CD4-positive, CD25-positive, alpha-beta regulatory T cell (primary cell): ENCODE measurements around the gene CD151. TPM values are rescaled to one million over a fixed set of nuclear protein-coding genes. Genes with fewer than 3 reads are reported as not detected.

Experiments used
- ATAC-seq, 2 donors: fragments of 150-1000 bp; cut with Tn5 transposase; one replicate each; pipeline ENCODE4 v1.10.0; 2021; ENCODE audit warnings: low read depth in 2 of 2, moderate number of reproducible peaks in 2 of 2, moderate library complexity in 1 of 2
- DNase-seq, 3 donors: peaks; one replicate each; pipeline versions ENCODE4 v3.0.0 to v3.0.0-alpha.2; 2012 to 2022; ENCODE audit warnings: mixed read lengths in 1 of 3
- H3K27ac ChIP-seq: one replicate; pipeline ENCODE4 v1.7.0; 2013; ENCODE audit warnings: mild to moderate bottlenecking, low read length; ENCODE audit not compliant: insufficient read depth, poor library complexity, severe bottlenecking
- H3K27me3 ChIP-seq: one replicate; pipeline ENCODE4 v1.7.0; 2013; ENCODE audit warnings: low read length; ENCODE audit not compliant: control insufficient read depth, insufficient read depth
- H3K36me3 ChIP-seq: one replicate; pipeline ENCODE4 v1.7.0; 2013; ENCODE audit warnings: mild to moderate bottlenecking, low read length, moderate library complexity; ENCODE audit not compliant: control insufficient read depth, insufficient read depth
- H3K4me1 ChIP-seq: 2 replicates; pipeline ENCODE4 v1.7.0; 2013; ENCODE audit warnings: mild to moderate bottlenecking, low read length; ENCODE audit not compliant: insufficient read depth, control insufficient read depth, poor library complexity, severe bottlenecking
- H3K4me3 ChIP-seq: one replicate; pipeline ENCODE4 v1.7.0; 2013; ENCODE audit warnings: low read depth, mild to moderate bottlenecking, low read length, moderate library complexity
- H3K9me3 ChIP-seq, 2 experiments: 1 replicate in 1 of 2; 2 replicates in 1 of 2; pipeline ENCODE4 v1.7.0; 2013; ENCODE audit warnings: low read length in 2 of 2, mild to moderate bottlenecking in 1 of 2, moderate library complexity in 1 of 2; ENCODE audit not compliant: control insufficient read depth in 2 of 2
- H3K27ac Mint-ChIP-seq, 3 donors: one replicate each; pipeline ENCODE4 v1.8.0; 2020 to 2022; ENCODE audit warnings: mild to moderate bottlenecking in 3 of 3, mixed read lengths in 3 of 3, moderate library complexity in 2 of 3
- H3K27me3 Mint-ChIP-seq: one replicate; pipeline ENCODE4 v1.8.0; 2022; ENCODE audit warnings: mild to moderate bottlenecking, mixed read lengths
- H3K36me3 Mint-ChIP-seq: one replicate; pipeline ENCODE4 v1.8.0; 2020; ENCODE audit warnings: mixed read lengths
- H3K4me1 Mint-ChIP-seq, 4 donors: one replicate each; pipeline ENCODE4 v1.8.0; 2020 to 2022; ENCODE audit warnings: mixed read lengths in 4 of 4, mild to moderate bottlenecking in 1 of 4
- H3K4me3 Mint-ChIP-seq, 4 donors: one replicate each; pipeline ENCODE4 v1.8.0; 2020 to 2022; ENCODE audit warnings: mild to moderate bottlenecking in 4 of 4, mixed read lengths in 4 of 4, moderate library complexity in 3 of 4
- H3K9me3 Mint-ChIP-seq, 7 donors: one replicate each; pipeline ENCODE4 v1.8.0; 2020 to 2022; ENCODE audit warnings: mixed read lengths in 7 of 7, mild to moderate bottlenecking in 3 of 7, moderate library complexity in 2 of 7
- polyA plus RNA-seq, 4 donors: library from polyadenylated mRNA; unstranded; fragments of 300-500 nt; fragmentation: Illumina TruSeq; gene quantifications; one replicate each; pipeline ENCODE4 v1.2.3, GENCODE V29; 2021
- total RNA-seq: library from RNA; stranded (reverse); gene quantifications from one replicate; pipeline ENCODE4 v1.2.3, GENCODE V29; 2022

CD151 gene
- total and polyA plus RNA-seq, 5 donors from 2014 or later: 5.5 to 20.7 (median 11.9) TPM

DNA sequence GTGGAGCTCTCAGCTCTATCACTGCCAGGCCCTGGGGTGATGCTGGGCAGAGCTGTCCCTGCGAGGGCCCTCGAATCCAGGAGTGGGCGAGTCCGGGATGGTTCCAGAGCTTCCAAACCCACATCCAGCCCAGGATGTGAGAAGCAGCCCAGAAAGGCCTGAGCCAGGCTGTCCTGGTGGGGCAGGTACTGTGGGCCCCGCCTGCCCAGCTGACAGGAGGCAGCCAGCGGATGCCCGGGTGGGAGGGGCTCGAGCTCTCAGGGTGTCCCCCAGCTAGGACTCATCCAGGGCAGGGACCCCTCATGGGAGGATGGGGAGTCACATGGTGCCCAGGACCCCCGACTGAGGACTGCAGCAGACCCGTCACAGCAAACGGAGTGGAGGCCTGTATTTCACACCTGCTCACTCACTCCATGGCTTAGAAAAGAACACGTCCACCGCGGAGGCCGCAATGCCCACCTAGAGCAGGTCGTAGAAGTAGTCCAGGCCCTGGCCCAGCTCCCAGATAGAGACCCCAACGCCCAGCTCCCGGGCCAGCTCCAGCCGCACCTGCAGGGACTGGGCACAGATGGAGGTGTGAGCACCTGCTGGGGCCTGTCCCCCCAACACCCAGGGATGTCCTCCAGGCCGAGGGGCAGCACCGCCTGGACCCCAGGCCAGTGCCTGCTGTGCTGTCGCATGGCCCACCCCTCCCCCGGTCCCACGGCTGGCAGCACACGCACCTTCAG, 36.8 kb downstream of the CD151 start:
- no peak overlapping the region for H3K27ac ChIP-seq

DNA sequence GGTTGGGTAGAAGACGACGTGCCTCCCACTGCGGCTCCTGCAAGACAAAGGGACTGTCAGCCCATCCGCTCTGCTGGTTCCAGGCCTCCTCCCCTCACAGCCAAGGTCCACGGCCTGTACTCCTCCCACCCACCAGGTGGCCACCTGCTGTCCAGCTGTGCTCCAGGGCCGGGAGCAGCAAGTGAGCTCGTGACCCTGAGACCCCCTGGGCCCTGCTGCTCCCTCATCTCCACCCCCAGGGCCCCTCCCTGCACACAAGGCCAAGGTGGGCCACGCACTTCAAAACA, 37.3 kb downstream of the CD151 start:
- H3K27me3 Mint-ChIP-seq: no peaks in the 10 kb centered on the region
- H3K4me1 ChIP-seq: no peaks in the 10 kb centered on the region
- peaks cover 0 to 2% (median 0%) of the 10 kb centered on the region in 4 donors for H3K4me1 Mint-ChIP-seq
- H3K27ac ChIP-seq: no peak overlapping the region
- no peak overlapping the region for H3K4me3 Mint-ChIP-seq
- H3K27ac Mint-ChIP-seq: no peak overlapping the region
- no peaks in the 10 kb centered on the region for H3K9me3 Mint-ChIP-seq
- no peaks in the 10 kb centered on the region for H3K9me3 ChIP-seq
- no peak for DNase-seq
- no peak overlapping the region for H3K4me3 ChIP-seq
- ATAC-seq: no peak
- peaks cover 6% of the 10 kb centered on the region for H3K36me3 Mint-ChIP-seq
- no peaks in the 10 kb centered on the region for H3K36me3 ChIP-seq
- H3K27me3 ChIP-seq: no peaks in the 10 kb centered on the region

More for the DNA sequence above, 36.8 kb downstream of the CD151 start:
- no peak overlapping the region for H3K4me3 Mint-ChIP-seq
- no peaks in the 10 kb centered on the region for H3K36me3 ChIP-seq
- no peaks in the 10 kb centered on the region for H3K9me3 Mint-ChIP-seq
- no peaks in the 10 kb centered on the region for H3K9me3 ChIP-seq
- H3K4me1 ChIP-seq: no peaks in the 10 kb centered on the region
- peaks cover 6% of the 10 kb centered on the region for H3K36me3 Mint-ChIP-seq
- no peaks in the 10 kb centered on the region for H3K27me3 Mint-ChIP-seq
- peaks cover 0 to 2% (median 0%) of the 10 kb centered on the region in 4 donors for H3K4me1 Mint-ChIP-seq
- H3K27ac Mint-ChIP-seq: no peak overlapping the region
- H3K4me3 ChIP-seq: no peak overlapping the region
- ATAC-seq (no peak), DNase-seq (no peak)
- H3K27me3 ChIP-seq: no peaks in the 10 kb centered on the region

DNA sequence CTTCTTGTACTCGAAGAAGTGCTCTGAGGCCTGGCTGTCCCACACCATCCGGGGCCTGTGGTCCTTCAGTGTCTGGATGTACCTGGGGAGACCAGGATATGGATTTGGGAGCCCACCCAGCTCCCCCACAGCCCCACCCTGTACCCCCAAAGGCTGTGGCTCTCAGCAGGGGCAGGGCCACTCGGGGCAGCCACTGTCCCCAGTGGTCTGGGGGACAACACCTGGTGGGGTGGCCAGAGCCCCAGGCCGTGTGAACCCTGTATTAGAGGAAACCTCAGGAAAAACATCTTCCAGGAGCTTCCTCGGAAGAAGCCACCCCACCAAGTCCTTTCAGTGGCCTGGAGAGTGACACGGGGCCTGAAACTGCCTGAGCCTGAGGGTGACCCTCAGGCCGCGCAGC, 37.7 kb downstream of the CD151 start:
- Mint-ChIP-seq H3K4me3 (no peak overlapping the region), H3K36me3 (peaks cover 6% of the 10 kb centered on the region), H3K27ac (no peak overlapping the region), H3K9me3 (no peaks in the 10 kb centered on the region), H3K27me3 (no peaks in the 10 kb centered on the region), H3K4me1 (peaks cover 0 to 2% (median 0%) of the 10 kb centered on the region in 4 donors)
- Histone ChIP-seq H3K4me3 (no peak overlapping the region), H3K27ac (no peak overlapping the region), H3K4me1 (no peaks in the 10 kb centered on the region), H3K9me3 (no peaks in the 10 kb centered on the region), H3K27me3 (no peaks in the 10 kb centered on the region), H3K36me3 (no peaks in the 10 kb centered on the region)
- no peak for ATAC-seq
- DNase-seq: no peak

DNA sequence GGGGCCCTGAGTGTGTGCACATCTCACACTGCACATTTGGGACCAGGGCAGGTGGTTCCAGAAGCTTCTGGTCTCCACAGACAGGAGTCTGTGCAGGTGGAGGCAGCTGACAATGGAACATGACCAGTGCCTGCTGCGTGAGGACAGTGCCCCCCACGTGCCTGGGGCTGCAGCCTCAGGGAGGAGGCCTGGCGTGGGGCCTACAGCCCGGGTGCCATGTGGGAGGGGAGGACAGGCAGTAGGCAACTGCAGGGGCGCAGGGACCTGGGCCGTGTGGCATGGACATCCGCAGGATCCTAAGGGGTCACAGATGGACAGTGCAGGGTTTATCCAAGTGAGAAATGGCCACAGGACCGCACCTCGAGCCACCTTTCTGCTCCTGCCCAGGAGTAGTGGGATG, 38.7 kb downstream of the CD151 start:
- H3K4me1 ChIP-seq: no peaks in the 10 kb centered on the region
- no peaks in the 10 kb centered on the region for H3K27me3 ChIP-seq
- Mint-ChIP-seq H3K9me3 (no peaks in the 10 kb centered on the region), H3K4me1 (peaks cover 0 to 2% (median under 1%) of the 10 kb centered on the region in 4 donors), H3K27me3 (no peaks in the 10 kb centered on the region), H3K27ac (no peak overlapping the region), H3K36me3 (peaks cover 12% of the 10 kb centered on the region), H3K4me3 (no peak overlapping the region)
- DNase-seq (no peak), ATAC-seq (no peak)
- no peak overlapping the region for H3K27ac ChIP-seq
- no peaks in the 10 kb centered on the region for H3K36me3 ChIP-seq
- H3K9me3 ChIP-seq: no peaks in the 10 kb centered on the region
- no peak overlapping the region for H3K4me3 ChIP-seq

DNA sequence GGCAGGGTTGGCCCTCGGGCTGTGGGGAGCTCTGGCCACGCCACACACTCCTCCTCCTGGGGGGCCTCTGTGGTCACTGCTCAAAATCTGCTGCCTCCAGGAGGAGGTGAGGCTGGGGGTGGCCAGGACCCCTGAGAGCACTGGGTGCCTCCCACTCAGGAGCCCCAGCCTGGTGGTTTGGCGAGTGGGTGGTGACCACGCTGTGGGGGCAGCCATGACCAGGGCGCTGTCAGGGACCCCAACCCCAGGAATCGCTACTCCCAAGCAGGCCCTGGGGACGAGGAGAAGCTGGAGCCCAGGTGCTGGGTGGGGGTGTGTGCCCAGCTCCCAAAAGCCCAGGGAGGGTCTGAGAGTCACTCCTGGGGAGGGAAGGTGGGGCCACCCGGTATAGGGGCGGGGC, 40.0 kb downstream of the CD151 start:
- H3K9me3 ChIP-seq: no peaks in the 10 kb centered on the region
- Mint-ChIP-seq H3K4me1 (peaks cover 0 to 2% (median under 1%) of the 10 kb centered on the region in 4 donors), H3K9me3 (no peaks in the 10 kb centered on the region), H3K27ac (no peak overlapping the region), H3K27me3 (no peaks in the 10 kb centered on the region), H3K4me3 (no peak overlapping the region), H3K36me3 (peaks cover 12% of the 10 kb centered on the region)
- no peaks in the 10 kb centered on the region for H3K27me3 ChIP-seq
- ATAC-seq: no peak
- no peak for DNase-seq
- H3K36me3 ChIP-seq: no peaks in the 10 kb centered on the region
- no peaks in the 10 kb centered on the region for H3K4me1 ChIP-seq
- H3K27ac ChIP-seq: no peak overlapping the region
- H3K4me3 ChIP-seq: no peak overlapping the region

DNA sequence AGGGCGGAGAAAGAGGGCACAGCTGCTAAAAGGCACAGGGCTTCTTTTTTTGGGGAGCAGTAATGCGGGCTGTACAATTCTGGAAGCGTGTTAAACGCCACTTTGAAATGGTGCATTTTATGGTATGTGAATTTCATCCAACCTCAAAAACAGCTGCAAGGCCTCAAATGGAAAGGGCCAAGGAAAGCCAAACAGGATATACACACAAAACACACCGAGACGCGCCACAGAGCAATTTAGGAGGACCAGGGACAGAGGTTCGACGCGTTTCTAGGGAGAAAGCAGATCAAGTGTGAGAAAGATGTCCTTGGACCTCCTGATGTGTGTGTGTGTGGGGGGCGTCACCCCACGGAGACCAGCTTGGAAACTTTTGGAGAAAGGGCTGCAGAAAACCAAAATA, 41.0 kb downstream of the CD151 start:
- H3K36me3 ChIP-seq: no peaks in the 10 kb centered on the region
- Mint-ChIP-seq H3K9me3 (no peaks in the 10 kb centered on the region), H3K4me1 (peaks cover 0 to 2% (median under 1%) of the 10 kb centered on the region in 4 donors), H3K27me3 (no peaks in the 10 kb centered on the region), H3K27ac (no peak overlapping the region), H3K4me3 (no peak overlapping the region), H3K36me3 (peaks cover 12% of the 10 kb centered on the region)
- H3K27ac ChIP-seq: no peak overlapping the region
- no peaks in the 10 kb centered on the region for H3K4me1 ChIP-seq
- no peaks in the 10 kb centered on the region for H3K27me3 ChIP-seq
- ATAC-seq (no peak), DNase-seq (no peak)
- no peak overlapping the region for H3K4me3 ChIP-seq
- H3K9me3 ChIP-seq: no peaks in the 10 kb centered on the region

DNA sequence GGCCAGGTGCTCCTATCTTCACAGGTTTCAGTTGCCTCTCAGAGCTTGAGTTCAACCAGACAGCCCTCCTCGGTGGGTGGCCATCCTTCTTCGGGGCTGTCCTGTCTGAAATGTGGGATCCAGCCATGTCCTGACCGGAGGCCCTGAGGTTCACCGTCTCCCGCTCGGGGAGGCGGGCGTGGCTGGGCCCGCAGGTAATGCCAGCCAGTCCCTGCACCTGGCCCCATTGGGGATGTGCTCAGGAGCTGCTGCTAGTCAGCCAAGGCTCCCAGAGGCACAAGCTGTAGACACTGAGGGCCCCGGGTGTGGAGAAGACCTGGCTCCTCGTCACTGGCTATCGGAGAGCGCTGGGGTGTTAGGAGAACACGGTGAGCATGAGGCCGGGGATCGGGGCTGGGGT, 42.5 kb downstream of the CD151 start:
- H3K4me1 Mint-ChIP-seq: peaks cover 0 to 2% (median under 1%) of the 10 kb centered on the region in 4 donors
- no peak overlapping the region for H3K27ac ChIP-seq
- H3K27ac Mint-ChIP-seq: no peak overlapping the region
- no peaks in the 10 kb centered on the region for H3K4me1 ChIP-seq
- H3K27me3 Mint-ChIP-seq: no peaks in the 10 kb centered on the region
- H3K9me3 Mint-ChIP-seq: no peaks in the 10 kb centered on the region
- ATAC-seq (no peak), DNase-seq (no peak)
- no peaks in the 10 kb centered on the region for H3K9me3 ChIP-seq
- H3K4me3 ChIP-seq: no peak overlapping the region
- no peak overlapping the region for H3K4me3 Mint-ChIP-seq
- peaks cover 12% of the 10 kb centered on the region for H3K36me3 Mint-ChIP-seq
- H3K27me3 ChIP-seq: no peaks in the 10 kb centered on the region
- peaks cover 3% of the 10 kb centered on the region for H3K36me3 ChIP-seq

DNA sequence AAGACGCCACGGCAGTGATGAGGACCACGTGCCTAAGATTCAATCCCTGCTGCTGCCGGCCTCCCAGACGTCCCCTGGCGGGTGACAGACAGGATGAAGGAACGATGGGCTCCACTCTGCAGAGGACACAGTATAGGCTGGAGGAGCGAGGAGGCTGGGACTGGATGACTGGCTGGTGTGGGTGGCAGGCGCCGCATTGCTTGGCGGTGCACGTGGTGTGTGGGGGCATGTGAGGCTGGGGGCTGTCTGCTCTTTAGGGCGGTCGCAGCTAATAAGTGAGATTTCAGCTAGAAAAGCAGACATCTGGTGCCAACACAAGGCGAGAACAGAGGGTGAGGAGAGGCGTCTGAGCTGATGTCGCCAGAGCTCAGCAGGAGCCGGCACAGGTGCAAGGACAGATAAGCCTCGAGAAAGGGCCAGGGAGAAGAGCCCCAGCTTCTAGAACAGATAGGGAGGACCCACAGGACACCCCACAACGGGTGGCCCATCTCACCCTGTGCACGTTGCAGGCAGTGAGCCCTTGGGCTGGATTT, 43.1 kb downstream of the CD151 start:
- Histone ChIP-seq H3K27ac (no peak overlapping the region), H3K27me3 (no peaks in the 10 kb centered on the region), H3K36me3 (peaks cover 5% of the 10 kb centered on the region), H3K4me3 (no peak overlapping the region), H3K9me3 (no peaks in the 10 kb centered on the region), H3K4me1 (no peaks in the 10 kb centered on the region)
- Mint-ChIP-seq H3K27me3 (no peaks in the 10 kb centered on the region), H3K4me1 (peaks cover 0 to 2% (median under 1%) of the 10 kb centered on the region in 4 donors), H3K27ac (no peak overlapping the region), H3K36me3 (peaks cover 14% of the 10 kb centered on the region), H3K4me3 (no peak overlapping the region), H3K9me3 (no peaks in the 10 kb centered on the region)
- no peak for ATAC-seq
- DNase-seq: no peak
